Hepatocyte (in vitro differentiated cells): ENCODE measurements around the gene CCDC88C. TPM values are rescaled to one million over a fixed set of nuclear protein-coding genes. Genes with fewer than 3 reads are reported as not detected.

ENCODE experiments used
- DNase-seq: peaks from one replicate; pipeline ENCODE4 v3.0.0-alpha.2; 2016; ENCODE audit warnings: low spot score
- H2AFZ ChIP-seq: fragments of 200-600 bp; sonication (generic); 2 replicates; pipeline ENCODE4 v1.6.0; 2016; ENCODE audit warnings: antibody characterized with exemption, mild to moderate bottlenecking
- H3K27ac ChIP-seq: fragments of 200-600 bp; sonication (generic); 2 replicates; pipeline ENCODE4 v1.5.1; 2016; ENCODE audit warnings: mild to moderate bottlenecking
- H3K27me3 ChIP-seq: fragments of 200-600 bp; sonication (generic); 2 replicates; pipeline ENCODE4 v1.6.1; 2016
- H3K36me3 ChIP-seq: fragments of 200-600 bp; sonication (generic); replicated peaks from 2 replicates; pipeline ENCODE4 v1.5.1; 2016; ENCODE audit warnings: low read depth; ENCODE audit not compliant: insufficient read depth
- H3K4me1 ChIP-seq: fragments of 200-600 bp; sonication (generic); 2 replicates; pipeline ENCODE4 v1.5.1; 2016; ENCODE audit warnings: mild to moderate bottlenecking, moderate library complexity; ENCODE audit not compliant: insufficient read depth
- H3K4me2 ChIP-seq: fragments of 200-600 bp; sonication (generic); 2 replicates; pipeline ENCODE4 v1.6.0; 2016
- H3K4me3 ChIP-seq: fragments of 200-600 bp; sonication (generic); 2 replicates; pipeline ENCODE4 v1.5.1; 2016; ENCODE audit warnings: mild to moderate bottlenecking
- H3K79me2 ChIP-seq: fragments of 200-600 bp; sonication (generic); 2 replicates; pipeline ENCODE4 v1.6.0; 2017; ENCODE audit warnings: mild to moderate bottlenecking
- H3K9me2 ChIP-seq: fragments of 200-600 bp; sonication (generic); replicated peaks from 2 replicates; pipeline ENCODE4 v1.6.0; 2017; ENCODE audit warnings: mild to moderate bottlenecking; ENCODE audit not compliant: insufficient read depth
- H3K9me3 ChIP-seq: fragments of 200-600 bp; sonication (generic); 2 replicates; pipeline ENCODE4 v1.5.1; 2016; ENCODE audit warnings: low read depth, mild to moderate bottlenecking
- H4K20me1 ChIP-seq: fragments of 200-600 bp; sonication (generic); 2 replicates; pipeline ENCODE4 v1.6.0; 2016; ENCODE audit warnings: mild to moderate bottlenecking; ENCODE audit not compliant: insufficient read depth, poor library complexity, severe bottlenecking
- EZH2 ChIP-seq: fragments of 200-600 bp; sonication (generic); IDR thresholded peaks from 2 replicates; pipeline ENCODE4 v1.6.1; 2016; ENCODE audit warnings: antibody characterized with exemption, mild to moderate bottlenecking, borderline replicate concordance
- EZH2phosphoT487 ChIP-seq: fragments of 200-600 bp; sonication (generic); IDR thresholded peaks from one replicate; pipeline ENCODE4 v1.6.1; 2018; ENCODE audit warnings: antibody characterized with exemption, mild to moderate bottlenecking, low read depth, moderate library complexity; ENCODE audit not compliant: unreplicated experiment, severe bottlenecking
- WGBS: methylation state at CpG from one replicate; pipeline ENCODE4 v1.1.6; 2016; ENCODE audit warnings: low lambda C conversion rate; ENCODE audit errors: missing lambda C conversion rate; 5-methylcytosine and 5-hydroxymethylcytosine counted together
- polyA plus RNA-seq: library from polyadenylated mRNA; unstranded; fragments of >200 nt; fragmentation: Nextera tagmentation; extraction: Ambion mirVana; gene quantifications from 2 replicates; pipeline ENCODE4 v1.2.1, GENCODE V29; 2016
- total RNA-seq: library from RNA; depleted of rRNA; stranded (reverse); fragments of >200 nt; gene quantifications from 2 replicates; pipeline ENCODE4 v1.2.3, GENCODE V29; 2014
- TF ChIP-seq, protein P1 (sequence below): fragments of 200-600 bp; sonication (generic); IDR thresholded peaks from 2 replicates; pipeline ENCODE4 v1.5.1; 2016; ENCODE audit warnings: antibody characterized with exemption, mild to moderate bottlenecking; ENCODE audit not compliant: poor library complexity

CCDC88C gene
- total and polyA plus RNA-seq, 2 experiments from 2014 or later, result 5.9 to 11.3 TPM

DNA sequence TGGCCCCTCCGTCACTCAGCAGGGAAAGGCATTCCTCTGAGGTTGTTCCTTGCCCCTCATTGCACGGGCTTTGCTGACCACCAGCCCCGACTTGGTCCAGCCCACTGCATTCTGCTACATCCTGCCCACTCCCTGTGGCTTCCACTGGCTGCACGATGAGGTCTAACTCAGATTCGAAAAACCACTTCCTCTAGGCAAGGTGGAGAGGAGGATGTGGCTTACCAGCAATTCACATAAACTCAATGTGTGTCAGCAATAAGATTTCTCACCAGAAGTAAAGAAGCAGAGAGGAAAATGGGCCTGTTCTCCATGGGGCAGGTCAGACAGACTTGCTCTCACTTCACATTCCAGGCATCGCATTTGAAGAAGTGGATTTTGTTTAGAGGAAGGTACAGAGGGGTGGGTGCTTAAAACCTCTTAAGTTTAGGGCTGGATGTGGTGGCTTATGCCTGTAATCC, 187.8 kb downstream of the CCDC88C start:
- WGBS, result 92% methylated on average over 6 of the region's 6 CpGs
- Histone ChIP-seq H3K4me3 (no peak overlapping the region), H3K9me3 (no peaks in the 10 kb centered on the region), H3K79me2 (no peaks in the 10 kb centered on the region), H3K27ac (no peak overlapping the region), H4K20me1 (no peaks in the 10 kb centered on the region), H3K36me3 (no peaks in the 10 kb centered on the region), H3K27me3 (no peaks in the 10 kb centered on the region), H3K4me2 (no peak overlapping the region), H3K9me2 (no peaks in the 10 kb centered on the region), H3K4me1 (no peaks in the 10 kb centered on the region), H2AFZ (no peak overlapping the region)
- TF ChIP-seq, protein P1, sequence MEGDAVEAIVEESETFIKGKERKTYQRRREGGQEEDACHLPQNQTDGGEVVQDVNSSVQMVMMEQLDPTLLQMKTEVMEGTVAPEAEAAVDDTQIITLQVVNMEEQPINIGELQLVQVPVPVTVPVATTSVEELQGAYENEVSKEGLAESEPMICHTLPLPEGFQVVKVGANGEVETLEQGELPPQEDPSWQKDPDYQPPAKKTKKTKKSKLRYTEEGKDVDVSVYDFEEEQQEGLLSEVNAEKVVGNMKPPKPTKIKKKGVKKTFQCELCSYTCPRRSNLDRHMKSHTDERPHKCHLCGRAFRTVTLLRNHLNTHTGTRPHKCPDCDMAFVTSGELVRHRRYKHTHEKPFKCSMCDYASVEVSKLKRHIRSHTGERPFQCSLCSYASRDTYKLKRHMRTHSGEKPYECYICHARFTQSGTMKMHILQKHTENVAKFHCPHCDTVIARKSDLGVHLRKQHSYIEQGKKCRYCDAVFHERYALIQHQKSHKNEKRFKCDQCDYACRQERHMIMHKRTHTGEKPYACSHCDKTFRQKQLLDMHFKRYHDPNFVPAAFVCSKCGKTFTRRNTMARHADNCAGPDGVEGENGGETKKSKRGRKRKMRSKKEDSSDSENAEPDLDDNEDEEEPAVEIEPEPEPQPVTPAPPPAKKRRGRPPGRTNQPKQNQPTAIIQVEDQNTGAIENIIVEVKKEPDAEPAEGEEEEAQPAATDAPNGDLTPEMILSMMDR, result no peak
- TF ChIP-seq EZH2phosphoT487, result no peak
- no peak for TF ChIP-seq EZH2
- DNase-seq, result no peak

DNA sequence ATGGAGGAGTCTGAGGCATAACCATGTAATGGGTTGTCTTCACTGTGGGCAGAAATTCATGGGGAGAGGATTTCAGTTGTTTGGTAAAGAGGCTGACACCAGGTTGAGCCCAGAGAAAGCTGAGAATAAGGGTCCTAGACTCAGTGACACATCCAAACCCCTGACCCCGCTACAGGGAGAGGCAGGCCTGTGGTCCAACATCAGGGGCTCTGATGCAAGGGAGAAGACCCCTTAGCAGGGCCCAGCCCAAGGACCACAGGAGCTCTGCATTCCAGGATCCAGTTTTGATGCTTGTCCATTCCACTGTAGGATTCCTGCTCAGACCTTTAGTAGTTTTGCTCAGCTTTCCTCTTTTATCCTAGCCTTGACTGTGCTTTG, 188.6 kb downstream of the CCDC88C start:
- WGBS, result 91% methylated on average over 1 of the region's 1 CpG
- no peak for DNase-seq
- Histone ChIP-seq H3K79me2 (no peaks in the 10 kb centered on the region), H3K27ac (no peak overlapping the region), H3K27me3 (no peaks in the 10 kb centered on the region), H3K36me3 (no peaks in the 10 kb centered on the region), H3K4me2 (no peak overlapping the region), H4K20me1 (no peaks in the 10 kb centered on the region), H3K9me2 (no peaks in the 10 kb centered on the region), H3K4me3 (no peak overlapping the region), H3K4me1 (no peaks in the 10 kb centered on the region), H2AFZ (no peak overlapping the region), H3K9me3 (no peaks in the 10 kb centered on the region)
- TF ChIP-seq EZH2, result no peak
- TF ChIP-seq EZH2phosphoT487, result no peak
- TF ChIP-seq, protein P1, result no peak

DNA sequence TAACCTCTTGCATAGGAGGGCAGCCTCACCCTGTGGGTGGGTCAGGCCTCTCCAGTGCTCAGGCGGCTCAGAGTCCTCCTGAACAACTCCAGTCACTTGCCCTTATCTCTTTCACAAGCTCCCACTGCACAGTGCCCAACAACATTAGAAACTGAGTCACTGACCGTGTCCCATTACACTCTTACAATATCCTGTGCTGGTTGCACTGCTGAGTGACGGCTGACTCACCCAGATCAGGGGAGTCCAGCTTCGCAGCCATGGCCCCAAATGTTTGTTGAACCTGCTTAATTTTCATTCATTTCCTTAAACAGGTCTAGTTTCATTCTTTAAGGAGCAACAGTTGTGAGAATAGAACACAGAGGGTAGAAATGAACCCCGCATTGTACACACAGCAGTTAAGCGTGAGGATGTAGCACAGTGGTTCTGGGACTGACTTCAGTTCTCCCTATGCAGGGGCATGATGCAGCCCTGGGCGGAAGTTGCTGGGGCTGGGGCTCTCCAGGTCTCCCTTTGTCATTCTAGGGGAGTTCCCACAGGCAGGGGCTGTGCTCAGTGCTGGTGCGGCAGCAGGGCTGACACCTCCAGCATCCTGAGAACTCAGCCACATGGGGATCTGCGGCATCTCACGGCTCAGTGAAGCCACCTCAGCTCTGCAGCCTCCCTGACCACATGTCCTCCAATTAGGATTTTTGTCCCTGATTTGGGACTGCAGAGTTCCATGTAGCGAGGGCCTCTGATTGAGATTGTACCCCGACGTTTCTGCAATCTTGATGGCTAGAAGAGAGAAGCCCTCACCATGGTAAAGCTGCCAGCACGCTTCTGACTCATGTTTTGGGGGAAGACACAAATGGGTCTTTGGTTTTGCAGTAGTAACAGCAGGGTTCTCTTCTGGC, 189.3 kb downstream of the CCDC88C start:
- DNase-seq, result no peak
- TF ChIP-seq, protein P1, result no peak
- TF ChIP-seq EZH2phosphoT487 (no peak), EZH2 (no peak)
- H3K27ac ChIP-seq, result no peak overlapping the region
- 94% methylated on average over 14 of the region's 14 CpGs for WGBS
- H2AFZ ChIP-seq, result no peak overlapping the region
- H3K4me2 ChIP-seq, result no peak overlapping the region
- H3K9me3 ChIP-seq, result no peaks in the 10 kb centered on the region
- H3K9me2 ChIP-seq, result no peaks in the 10 kb centered on the region
- no peaks in the 10 kb centered on the region for H3K36me3 ChIP-seq
- H4K20me1 ChIP-seq, result no peaks in the 10 kb centered on the region
- no peaks in the 10 kb centered on the region for H3K27me3 ChIP-seq
- H3K4me3 ChIP-seq, result no peak overlapping the region
- no peaks in the 10 kb centered on the region for H3K4me1 ChIP-seq
- H3K79me2 ChIP-seq, result no peaks in the 10 kb centered on the region
